HG03025 (cell line): ENCODE data around the gene LGSN.
"Not testable (repeated sequence)": the region's sequence is repeated elsewhere in the genome, so short reads cannot be mapped to it uniquely, and the experiment has no call there.

ENCODE experiments used
- ATAC-seq: cut with Tn5 transposase; IDR thresholded peaks from one replicate; pipeline ENCODE4 v1.9.1; 2021; ENCODE audit warnings: mild to moderate bottlenecking, moderate library complexity; ENCODE audit not compliant: unreplicated experiment, low FRiP score

The LGSN gene

DNA sequence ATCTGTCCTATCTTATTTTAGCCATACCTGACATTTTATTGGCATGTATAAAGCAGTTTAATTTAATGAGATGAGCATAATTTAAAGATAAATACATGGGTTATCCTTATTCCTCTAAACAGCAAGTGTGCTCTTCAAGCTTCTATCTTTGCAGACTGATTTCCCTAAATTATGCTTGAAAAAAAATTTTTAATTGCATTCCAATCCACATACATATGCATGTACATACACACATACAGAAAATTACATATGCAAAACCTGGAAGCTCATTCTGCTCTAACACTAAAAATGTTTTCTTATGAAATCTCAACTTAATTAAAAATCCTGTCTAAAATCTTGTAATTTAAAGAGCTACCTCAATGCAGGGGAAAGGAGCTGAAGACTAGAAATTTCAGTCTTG lies 73.2 kb downstream of the LGSN start:
- ATAC-seq: no peak

DNA sequence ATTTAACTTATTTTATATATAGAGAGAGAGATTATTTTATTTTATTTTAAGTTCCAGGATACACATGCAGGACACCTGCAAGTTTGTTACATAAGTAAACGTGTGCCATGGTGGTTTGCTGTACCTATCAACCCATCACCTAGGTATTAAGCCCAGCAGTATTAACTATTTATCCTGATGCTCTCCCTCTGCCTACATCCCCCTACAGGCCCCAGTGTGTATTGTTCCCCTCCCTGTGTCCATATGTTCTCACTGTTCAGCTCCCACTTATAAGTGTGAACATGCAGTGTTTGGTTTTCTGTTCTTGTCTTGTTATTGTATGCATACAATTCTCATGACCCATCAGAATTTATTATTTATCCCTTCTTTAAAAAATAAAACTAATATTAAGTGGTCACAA lies 73.9 kb downstream of the LGSN start:
- no peak for ATAC-seq

DNA sequence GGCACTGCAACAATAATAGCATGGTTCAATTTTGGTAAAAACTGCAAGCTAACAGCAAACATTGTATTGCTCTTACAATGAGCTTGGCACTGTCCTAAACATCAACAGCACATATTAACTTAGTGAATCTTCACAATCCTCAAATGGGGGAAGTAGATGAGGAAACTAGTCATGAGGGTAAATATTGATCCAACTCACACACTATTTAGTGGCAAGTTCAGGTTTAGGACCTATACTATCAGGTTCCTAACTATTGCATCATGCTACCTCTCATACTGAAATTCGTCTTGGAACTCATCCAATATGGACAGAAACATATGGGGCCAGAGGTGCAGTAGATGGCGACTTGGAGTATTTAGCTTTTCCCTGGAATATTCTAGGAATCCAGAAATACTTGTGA lies 74.4 kb downstream of the LGSN start:
- no peak for ATAC-seq

DNA sequence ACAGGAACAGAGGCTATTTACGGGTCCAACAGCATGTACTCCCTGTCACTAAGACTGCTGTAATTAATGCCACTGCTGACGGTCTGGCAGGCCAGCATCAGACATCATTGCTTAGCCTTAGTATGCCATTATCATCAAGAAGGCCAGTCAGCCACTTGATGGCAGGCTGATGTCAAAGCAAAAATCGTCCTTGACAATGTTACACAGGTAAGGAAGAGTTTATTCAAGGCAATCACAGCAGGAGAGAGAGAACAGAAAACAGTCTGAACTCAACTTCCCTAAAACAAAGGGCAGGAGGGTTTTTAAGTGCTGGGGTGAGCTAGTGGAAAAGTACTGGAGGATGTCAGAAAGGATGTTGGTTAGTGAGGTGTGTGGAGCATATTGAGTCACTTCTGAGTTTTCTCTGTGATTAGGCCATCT lies 83.4 kb downstream of the LGSN start:
- no peak for ATAC-seq

DNA sequence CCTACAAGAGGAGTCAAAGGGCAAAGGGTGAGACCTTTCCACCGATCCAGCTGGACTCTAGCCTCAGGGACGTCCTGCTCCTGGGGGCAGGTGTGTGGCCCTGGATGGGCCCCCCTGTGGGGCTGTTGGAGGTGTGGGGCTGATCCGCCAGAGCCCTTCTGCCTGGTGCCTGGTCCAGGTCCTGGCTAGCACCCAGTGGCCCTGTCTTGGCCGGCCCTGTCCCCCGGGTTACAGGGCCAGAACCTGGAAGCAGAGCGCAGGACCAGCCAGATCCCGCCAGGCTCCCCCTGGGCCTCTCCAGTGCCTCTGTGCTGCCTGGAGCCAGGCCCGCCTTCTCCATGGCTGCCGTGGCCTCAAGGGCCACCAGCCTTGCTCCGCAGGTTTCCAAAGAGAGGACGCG lies 89.3 kb downstream of the LGSN start:
- ATAC-seq: not testable (repeated sequence)

DNA sequence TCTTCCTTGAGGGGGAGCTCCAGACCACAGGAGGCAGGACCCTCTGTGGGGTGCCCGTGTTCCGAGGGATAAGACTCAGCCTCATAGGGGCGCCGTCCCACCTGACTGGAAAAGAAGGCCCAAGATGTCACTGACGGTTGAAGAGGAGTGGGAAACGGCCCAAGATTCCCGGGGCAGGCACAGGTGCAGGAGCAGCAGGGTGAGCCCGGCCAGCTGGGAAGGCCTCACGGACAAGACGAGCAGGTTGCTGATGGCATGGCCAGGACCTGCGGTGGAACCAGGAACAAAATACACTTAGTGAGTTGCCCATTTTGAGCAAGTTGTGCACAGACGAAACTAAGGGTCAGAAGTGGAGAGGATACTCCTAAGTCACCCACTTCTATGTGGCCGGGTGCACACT lies 89.8 kb downstream of the LGSN start:
- ATAC-seq: not testable (repeated sequence)

DNA sequence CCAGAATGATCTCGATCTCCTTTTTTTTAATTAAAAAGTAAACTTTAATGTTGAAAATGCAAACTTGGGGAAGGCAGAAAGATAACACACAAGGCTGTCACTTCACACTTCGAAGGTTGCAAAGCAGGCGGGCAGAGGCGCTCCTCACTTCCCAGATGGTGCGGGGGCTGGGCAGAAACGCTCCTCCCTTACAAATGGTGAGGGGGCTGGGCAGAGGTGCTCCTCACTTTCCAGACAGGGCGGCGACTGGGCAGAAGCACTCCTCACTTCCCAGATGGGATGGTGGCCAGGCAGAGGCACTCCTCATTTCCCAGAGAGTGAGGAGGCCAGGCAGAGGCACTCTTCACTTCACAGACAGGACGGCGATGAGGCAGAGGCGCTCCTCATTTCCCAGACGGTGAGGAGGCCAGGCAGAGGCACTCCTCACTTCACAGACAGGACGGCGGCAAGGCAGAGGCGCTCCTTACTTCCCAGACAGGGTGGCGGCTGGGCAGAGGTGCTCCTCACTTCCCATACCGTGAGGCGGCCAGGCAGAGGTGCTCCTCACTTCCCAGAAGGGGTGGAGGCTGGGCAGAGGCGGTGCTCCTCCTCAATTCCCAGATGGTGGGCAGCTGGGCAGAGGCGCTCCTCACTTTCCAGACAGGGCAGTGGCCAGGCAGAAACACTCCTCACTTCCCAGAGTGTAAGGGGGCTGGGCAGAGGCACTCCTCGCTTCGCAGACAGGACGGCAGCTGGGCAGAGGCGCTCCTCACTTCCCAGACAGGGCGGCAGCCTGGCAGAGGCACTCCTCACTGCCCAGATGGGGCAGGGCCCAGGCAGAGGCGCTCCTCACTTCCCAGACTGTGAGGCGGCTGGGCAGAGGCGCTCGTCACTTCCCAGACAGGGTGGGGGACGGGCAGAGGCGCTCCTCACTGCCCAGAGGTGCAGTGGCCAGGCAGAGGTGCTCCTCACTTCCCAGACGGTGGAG lies 91.6 kb downstream of the LGSN start:
- ATAC-seq: not testable (repeated sequence)

DNA sequence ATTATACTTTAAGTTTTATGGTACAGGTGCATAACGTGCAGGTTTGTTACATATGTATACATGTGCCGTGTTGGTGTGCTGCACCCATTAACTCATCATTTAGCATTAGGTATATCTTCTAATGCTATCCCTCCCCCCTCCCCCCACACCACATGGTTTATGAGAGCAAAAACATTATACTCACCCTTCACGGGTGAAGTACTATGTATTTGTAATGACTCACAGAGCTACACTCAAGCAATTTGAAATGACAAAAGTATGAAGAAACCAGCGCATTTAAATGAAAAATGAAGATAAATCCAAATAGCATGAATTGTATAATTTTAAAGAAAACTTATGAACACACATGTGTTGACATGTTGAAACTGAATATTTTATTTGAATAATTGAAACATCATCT lies 93.8 kb downstream of the LGSN start:
- not testable (repeated sequence) for ATAC-seq
